GM21786 (cell line): Measurements from ENCODE around the gene GRHL3.
"Not testable (repeated sequence)": the region's sequence is repeated elsewhere in the genome, so short reads cannot be mapped to it uniquely, and the experiment has no call there.

Experiments used
- ATAC-seq: cut with Tn5 transposase; IDR thresholded peaks from one replicate; pipeline ENCODE4 v1.9.1; 2021; ENCODE audit not compliant: unreplicated experiment

GRHL3 gene

DNA sequence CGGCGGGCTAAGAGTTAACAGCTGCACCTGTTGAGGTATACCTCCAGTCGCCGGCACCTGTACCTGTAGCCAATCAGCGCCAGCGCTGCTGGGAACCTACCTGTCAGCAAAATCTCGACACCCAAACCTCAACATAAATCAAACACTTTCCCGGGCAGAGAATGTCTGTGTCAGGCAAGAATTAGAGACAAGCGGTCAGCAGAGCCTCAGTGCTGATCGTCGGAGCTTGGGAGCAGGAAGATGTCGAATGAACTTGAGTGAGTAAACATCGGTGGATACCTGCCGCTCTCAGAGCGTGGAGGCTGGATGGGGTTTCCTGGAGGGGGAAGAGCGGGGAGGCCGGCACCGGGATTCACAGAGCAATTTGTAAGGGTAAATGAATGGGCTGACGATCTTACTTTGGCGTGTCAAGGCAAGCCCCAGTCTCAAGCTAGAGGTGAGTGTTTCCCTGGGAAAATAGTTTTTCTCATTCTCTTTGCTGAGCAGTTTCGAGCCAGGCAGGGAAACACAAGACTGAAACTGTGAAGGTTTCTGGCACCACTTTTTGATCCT, at the start of gene GRHL3:
Gene GRHL3 (plus strand): TSS at position 46 of the 552 bp plus-strand sequence. CDS start 195 bp downstream, at position 241.
- ATAC-seq, result no peak

DNA sequence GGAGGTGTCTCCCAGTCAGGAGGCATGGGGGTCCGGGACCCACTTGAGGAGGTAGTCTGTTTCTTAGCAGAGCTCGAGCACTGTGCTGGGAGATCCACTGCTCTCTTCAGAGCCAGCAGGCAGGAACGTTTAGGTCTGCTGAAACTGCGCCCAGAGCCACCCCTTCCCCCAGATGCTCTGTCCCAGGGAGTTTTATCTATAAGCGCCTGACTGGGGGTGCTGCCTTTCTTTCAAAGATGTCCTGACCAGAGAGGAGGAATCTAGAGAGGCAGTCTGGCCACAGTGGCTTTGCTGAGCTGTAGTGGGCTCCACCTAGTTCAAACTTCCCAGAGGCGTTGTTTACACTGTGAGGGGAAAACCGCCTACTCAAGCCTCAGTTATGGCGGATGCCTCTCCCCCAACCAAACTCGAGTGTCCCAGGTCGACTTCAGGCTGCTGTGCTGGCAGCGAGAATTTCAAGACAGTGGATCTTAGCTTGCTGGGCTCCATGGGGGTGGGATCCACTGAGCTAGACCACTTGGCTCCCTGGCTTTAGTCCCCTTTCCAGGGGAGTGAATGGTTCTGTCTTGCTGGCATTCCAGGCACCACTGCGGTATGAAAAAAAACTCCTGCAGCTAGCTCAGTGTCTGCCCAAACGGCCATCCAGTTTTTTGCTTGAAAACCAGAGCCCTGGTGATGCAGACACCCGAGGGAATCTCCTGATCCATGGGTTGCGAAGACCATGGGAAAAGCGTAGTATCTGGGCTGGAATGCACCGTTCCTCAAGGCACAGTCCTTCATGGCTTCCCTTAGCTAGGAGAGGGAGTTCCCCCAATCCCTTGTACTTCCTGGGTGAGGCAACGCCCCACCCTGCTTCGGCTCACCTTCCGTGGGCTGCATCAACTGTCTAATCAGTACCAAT, 44.7 kb upstream of the GRHL3 start:
- not testable (repeated sequence) for ATAC-seq

DNA sequence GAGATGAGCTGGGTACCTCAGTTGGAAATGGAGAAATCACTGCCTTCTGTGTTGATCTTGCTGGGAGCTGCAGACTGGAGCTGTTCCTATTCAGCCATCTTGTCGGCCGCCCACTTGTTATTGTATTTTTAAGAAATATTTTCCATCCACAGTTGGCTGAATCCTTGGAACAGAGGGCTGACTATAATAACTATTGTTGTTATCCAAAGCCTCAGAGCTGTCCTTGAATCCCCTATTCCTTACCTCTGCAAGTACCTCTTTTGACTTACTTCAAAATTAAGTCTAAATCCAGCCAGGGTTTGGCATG, 44.1 kb upstream of the GRHL3 start:
- no peak for ATAC-seq

DNA sequence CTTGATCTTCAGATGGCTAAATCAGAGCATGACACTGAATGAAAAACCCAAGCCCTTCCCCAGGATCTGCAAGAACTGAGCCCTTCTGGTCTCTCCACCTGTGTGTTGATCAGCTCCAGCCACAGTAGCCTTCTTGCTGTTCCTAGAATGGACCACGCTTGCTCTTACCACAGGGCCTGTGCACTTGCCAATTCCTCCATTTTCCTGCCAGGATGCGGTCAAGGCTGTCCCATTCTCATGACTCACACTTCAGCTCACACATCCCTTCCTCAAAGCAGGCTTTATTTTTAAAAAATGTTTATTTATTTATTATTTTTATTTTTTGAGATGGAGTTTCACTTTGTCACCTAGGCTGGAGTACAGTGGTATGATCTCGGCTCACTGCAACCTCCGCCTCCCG, 43.6 kb upstream of the GRHL3 start:
- ATAC-seq, result no peak

DNA sequence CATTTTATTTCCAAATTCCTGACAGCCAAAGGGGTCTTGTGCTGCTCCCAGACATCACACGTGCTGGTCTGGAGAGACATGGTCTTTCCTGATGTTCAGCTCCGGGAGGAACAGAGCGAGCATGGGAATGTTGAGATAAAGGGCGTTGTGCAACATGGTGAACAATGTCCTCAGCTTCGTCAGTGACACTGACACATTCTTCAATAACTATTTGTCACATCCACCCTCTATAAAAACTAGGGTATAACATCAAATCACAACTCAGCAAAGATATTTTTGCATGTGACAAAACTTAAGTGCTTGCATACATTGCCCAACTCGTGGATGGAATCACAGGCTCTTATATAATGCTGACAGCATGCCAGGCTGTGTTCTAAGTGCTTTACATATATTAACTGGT, 42.4 kb upstream of the GRHL3 start:
- no peak for ATAC-seq

DNA sequence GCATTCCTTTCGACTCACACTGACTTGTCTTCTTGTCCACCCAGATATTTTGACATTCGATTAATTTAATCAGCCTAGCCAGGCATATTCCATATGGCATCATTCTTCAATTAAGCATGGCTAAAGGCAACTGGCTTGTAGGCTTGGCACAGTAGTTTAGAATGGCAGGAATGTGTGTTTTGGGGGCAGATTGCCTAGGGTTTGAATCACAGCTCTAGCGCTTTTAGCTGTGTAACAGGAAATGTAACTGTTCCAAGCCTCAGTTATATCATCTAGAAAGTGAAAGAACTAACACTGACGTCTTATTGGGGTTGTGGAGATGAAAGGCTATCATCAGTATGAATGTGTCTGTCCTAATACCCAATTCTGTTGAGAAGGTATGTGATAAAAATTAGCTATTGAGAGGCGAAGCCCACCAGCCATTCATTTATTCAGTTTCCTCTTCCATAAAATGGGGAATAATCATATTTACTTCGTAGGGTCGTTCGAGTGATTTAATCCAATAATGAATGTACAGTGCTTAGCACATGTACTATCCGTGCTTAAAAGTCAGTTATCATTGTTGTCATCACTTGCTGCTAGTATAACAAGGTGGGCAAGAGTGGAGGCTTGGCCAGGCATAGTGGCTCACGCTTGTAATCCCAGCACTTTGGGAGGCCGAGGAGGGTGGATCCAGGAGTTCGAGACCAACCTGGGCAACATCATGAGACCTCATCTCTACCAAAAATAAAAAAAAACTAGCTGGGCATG, 41.6 kb upstream of the GRHL3 start:
- no peak for ATAC-seq

DNA sequence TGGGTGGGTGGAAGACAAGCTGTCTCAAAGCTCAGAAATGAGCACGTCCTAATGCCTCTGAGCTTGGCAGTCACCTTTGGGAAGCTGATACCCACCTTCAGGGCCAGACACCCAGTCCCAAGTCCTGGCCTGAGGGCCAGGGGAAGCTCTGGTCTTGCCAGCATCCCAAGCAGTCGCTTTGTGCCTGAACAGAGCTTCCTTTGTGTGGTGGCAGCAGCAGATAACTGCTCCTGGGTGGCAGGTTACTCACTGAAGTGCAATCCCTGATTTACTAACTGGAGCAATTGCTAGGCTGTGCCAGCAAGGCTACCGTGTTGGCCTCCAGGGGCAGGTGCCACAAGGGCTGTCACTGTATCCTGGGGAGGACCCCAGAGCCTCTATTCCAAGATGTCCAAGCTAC, 40.4 kb upstream of the GRHL3 start:
- ATAC-seq, result no peak

DNA sequence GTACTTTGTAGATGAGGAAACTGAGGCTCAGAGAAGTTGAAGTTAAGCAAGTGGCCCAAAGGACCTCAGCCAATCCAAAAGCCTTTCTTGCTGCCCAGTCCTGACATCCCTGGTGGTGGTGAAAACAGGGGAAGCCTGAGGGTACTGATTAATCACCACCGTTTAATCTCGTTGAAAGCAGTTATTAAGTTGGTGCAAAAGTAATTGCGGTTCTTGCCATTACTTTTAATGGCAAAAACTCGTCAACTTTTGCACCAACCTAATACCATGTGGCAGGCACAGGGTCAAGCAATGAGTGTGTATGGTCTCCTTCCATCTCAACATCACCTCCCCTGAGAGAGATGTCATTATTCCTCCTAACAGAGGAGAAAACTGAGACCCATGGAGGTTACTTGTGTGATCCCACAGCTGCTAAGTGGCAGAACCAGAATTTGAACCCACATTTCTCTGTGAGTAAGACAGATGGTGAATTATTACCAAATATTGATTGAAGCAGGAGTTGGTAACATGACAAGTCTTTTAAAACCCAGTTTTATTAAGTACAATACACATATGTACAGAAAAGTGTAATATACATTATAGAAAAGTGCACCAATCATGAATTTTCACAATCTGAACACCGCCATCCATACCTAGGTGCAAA, 39.4 kb upstream of the GRHL3 start:
- no peak for ATAC-seq

DNA sequence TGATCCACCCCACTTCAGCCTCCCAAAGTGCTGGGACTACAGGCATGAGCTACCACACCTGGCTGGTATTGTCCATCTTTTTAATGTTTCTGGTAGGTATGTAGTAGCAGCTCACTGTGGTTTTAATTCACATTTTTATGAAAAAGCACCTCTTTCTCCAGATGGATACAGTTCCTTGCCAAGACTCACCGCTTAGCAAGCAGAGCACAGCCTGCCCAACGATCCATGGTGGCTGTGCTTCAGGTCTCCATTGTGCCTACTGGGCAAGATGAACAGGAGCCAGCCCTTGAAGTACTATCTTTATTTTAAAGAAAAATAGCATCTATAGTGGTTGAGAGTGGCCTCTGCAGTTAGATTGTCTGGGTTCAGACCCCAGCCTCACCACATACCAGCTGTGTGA, 37.6 kb upstream of the GRHL3 start:
- ATAC-seq, result no peak

DNA sequence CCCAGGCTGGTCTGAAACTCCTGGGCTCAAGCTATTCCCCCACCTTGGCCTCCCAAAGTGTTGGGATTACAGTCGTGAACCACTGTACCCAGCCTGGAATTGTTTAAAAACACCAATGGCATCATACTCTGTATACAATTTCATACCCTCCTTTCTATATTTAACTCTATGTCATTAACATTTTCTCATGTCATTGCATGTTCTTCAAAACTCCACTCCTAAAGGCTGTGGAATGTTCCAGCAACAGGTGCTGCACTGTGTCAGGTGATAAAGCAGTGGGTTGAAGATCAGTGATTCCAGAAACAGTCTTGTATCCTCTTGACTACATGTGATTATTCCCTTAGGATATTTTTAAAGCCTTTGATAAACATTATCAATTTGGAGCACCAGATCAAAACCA, 36.7 kb upstream of the GRHL3 start:
- no peak for ATAC-seq

DNA sequence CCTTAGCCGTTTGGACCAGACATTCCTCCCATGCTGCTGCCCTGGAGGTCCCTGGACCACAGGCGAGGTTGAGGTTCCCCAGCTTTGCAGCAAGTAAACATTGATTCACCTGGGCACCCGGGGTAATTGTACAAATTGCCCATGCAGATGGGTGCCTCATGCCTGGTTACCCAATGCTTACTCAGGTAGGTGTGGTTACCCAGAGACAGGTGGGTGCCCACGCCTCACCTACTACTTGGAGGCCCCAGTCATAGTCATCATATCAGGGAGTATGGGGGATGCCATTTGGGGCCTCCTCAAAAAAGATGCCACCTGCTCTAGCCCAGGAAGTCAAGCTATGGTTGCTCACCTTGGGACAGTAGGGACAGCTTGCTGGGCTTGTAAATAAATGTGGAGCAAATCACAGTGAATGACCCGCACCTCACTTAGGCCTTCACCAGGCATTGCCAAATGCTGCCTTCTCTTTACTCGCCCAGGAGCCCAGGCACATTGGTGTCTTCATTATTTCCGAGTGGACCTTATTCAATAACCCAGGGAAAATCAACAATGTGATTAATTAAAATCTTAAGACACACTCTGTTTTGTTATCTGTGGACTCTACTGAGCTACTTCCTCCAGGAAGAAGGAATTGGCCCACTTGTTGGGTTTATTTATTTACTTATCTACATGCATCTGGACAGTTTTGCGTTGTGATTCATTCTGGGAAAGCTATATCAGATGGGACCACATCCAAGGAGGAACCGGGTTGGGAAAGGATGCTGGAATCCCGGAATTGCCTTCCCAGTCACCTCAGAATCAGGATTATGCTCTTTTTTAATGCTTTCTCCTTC, 35.6 kb upstream of the GRHL3 start:
- no peak for ATAC-seq

DNA sequence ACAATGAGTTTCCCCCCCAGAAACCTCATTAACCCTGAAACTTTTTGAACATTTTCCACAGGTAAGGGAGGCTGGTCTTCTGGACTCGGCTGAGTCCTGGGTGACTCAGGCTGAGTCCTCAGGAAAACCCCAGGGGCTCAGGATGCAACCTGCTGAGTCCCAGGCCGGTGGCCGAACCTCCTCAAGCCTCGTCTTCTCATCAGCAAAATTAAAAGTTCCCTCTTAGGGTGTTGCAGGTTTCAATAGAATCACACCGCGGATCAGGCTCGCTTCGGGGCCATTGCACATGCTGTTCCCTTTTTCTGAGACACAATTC, 35.0 kb upstream of the GRHL3 start:
- no peak for ATAC-seq

DNA sequence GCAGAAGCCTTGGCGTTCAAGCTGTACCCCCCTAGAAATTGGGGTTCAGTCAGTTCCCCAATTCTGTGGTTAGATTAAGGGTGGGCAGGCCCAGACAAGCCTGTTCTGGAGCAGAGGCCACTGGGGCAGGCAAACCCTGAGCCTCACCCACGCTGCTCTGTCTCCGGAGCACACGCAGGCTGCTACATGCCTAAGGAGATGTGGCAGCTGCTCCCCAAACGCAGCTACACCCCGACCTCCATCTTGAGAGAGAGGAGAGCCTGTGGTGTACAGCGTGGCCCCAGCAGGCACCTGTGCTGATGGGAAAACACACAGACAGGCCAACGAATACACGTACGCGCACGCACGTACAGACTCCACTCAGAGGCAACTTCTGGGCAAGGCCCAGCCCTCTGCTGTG, 33.9 kb upstream of the GRHL3 start:
- no peak for ATAC-seq

DNA sequence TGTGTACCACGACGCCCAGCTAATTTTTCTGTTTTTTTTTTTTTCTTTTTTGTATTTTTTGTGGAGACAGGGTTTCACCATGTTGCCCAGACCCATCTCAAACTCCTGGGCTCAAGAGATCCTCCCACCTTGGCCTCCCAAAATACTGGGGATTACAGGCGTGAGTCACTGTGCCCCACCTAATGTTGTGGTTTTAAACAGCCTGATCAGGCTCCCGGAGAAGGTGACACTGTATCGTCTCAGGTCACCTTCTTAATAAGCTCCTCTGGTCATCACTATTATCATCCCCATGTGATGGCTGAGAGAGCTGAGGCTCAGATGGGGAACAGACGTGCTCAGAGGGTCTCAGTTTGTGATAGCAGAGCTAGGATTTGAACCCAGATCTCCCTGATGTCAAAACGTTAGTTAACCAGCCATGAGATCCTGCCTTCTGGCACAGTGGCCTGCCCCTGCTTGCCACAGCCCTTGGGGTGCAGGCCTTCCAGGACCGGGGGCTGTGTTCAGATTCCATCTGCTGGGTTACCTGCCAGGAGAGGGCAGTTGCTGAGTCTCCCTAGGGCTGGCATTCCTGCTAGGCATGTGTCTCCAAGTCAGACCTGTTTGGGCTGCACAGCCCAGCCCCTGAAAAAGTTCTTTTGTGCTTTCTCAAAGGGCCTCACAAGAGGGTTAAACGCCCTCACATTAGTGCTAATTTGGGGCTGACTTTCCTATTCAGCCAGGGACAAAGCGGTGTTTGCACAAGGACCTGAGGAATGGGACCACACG, 32.7 kb upstream of the GRHL3 start:
- no peak for ATAC-seq

DNA sequence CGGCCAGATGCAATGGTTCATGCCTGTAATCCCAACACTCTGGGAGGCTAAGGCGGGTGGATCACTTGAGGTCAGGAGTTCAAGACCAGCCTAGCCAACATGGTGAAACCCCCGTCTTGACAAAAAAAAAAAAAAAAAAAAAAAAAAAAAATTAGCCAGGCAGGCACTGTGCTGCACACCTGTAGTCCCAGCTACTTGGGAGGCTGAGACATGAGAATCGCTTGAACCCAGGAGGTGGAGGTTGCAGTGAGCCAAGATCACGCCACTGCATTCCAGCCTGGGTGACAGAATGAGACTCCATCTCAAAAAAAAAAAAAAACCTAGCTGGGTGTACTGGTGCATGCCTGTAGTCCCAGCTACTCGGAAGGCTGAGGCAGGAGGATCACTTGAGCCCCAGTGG, 31.4 kb upstream of the GRHL3 start:
- ATAC-seq, result not testable (repeated sequence)

DNA sequence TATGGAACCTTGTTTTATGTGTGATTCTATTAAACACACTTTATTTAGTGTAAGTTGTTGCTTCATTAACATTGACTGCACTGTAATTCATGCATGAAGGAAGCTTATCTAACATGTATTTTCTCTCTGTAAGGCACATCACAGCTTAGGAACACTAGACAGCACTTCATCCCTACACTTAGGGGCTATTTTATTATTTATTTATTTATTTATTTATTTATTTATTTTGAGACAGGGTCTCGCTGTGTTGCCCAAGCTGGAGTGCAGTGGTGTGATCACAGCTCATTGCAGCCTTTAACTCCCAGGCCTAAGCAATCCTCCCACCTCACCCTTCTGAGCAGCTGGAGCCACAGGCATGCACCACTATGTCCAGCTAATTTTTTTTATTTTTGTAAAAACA, 30.7 kb upstream of the GRHL3 start:
- ATAC-seq, result no peak

DNA sequence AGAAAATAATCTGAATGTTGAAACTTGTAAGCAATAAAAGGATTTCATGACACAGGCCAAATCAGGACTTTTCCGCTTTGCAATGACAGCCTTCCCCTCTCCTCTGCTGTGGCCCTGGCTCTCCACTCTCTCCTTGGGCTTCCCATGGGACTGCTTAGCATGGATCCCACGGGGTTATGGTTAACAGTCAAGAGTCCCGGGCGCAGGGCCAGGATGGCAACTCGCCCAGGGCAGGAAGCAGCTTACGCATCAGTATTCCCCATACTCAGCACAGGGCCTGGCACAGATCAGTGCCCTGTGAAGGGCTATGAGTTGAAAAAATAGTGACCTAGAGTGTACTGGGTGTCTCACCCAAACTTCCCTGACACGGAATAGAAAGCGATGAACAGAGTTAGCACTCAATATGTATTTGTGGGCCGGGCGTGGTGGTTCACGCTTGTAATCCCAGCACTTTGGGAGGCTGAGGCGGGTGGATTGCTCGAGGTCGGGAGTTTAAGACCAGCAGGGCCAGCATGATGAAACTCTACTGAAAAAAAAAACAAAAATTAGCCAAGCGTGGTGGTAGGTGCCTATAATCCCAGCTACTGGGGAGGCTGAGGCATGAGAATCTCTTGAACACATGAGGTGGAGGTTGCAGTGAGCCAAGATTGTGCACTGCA, 29.1 kb upstream of the GRHL3 start:
- no peak for ATAC-seq

DNA sequence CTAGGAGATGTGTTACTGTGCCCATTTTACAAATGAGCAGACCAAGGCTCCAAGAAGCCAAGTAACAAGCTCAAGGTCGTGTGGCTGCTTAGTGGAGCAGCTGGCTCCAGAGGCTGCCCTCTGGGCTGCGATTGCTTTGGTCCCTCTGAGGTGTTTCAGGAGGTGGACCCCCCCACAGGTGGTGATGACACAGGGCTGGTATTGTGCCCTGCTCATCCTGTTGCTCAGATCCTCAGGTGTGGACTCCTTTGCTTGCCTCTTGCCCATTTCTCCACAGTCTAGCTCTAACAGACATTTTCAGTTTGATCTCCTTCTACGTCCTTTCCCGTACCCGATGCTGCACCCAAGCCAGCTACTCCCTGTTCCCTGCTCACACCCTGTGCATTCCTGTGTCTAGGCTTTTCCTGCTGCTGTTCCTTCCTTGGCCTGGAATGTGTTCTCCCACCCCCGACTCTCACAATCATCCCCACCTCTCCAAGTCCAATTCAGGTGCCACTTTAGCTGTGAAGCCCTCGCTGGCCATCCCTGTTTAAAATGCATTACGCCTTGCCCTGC, 28.1 kb upstream of the GRHL3 start:
- no peak for ATAC-seq

DNA sequence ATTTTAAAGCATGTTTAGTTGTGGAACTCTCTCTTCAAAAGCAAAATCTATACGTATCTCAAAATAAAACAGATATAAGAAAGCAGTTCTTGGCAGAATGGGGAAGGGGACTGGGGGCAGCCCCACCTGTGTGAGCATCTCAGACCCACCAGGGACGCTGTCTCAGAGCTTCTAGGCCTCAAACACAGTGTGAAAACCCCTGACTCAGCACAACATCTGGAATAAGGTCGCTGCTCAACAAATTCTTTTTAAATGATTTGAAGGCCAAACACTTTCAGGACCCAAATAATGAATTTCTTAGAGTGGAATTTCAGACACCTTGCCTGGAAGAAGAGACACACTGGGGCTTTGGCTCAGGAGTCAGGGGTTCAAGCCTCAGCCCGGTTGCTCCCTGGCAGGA, 27.1 kb upstream of the GRHL3 start:
- ATAC-seq, result no peak
